Measurements from ENCODE around the gene INPP4B.
"Not testable (repeated sequence)": the region's sequence is repeated elsewhere in the genome, so short reads cannot be mapped to it uniquely, and the experiment has no call there.

The INPP4B gene

DNA sequence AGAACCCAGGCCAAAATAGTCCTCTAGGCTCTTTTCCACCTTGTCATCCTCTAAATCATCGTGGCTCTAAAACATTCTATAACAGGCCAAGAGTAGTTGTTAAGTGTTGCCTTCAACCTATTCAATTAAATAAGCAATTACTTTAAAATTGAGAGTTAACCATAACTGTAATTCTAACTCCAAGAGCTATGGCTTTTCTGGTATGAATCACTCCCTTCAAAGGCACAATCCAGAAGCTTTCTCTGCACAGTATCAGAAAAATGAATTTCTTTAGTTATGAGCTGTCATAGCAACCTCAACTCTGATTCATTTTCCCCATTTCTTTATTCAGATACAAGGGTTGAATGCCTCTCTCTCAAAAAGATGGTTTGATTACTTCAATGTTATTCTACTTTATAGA, 21.7 kb downstream of the INPP4B start:
- DNase-seq: no peak

DNA sequence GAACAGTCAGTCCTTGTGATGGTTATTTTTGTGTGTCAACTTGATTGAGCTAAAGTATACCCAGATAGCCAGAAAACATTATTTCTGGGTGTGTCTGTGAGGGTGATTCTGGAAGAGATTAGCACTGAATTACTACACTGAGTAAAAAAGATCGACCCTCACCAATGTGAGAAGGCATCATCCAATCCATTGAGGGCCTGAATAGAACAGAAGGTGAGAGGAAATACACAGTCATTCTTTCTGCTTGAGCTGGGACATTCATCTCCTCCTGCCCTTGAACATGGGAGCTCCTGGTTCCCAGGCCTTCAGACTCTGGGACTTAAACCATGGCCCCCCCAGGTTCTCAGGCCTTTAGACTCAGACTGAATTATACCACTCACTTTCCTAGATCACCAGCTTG, 22.3 kb downstream of the INPP4B start:
- DNase-seq: no peak

DNA sequence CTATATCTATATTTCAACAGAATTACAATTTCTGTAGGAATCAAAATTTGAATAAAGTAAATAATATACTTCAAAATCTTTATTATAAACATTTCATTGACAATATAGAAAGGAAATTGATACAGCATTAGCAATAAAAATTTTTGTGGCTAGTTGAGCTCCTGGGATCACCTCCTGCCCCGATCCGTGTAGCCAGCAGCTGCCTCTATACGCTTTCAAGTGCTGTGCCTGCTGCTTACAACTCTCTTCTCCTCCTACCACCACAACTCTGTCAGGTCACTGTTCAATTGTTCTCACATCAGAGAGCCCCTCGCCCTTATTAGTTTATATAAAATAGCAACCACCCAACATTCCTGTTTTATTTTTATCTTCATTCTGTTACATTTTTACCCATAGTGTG, 27.6 kb downstream of the INPP4B start:
- no peak for DNase-seq

DNA sequence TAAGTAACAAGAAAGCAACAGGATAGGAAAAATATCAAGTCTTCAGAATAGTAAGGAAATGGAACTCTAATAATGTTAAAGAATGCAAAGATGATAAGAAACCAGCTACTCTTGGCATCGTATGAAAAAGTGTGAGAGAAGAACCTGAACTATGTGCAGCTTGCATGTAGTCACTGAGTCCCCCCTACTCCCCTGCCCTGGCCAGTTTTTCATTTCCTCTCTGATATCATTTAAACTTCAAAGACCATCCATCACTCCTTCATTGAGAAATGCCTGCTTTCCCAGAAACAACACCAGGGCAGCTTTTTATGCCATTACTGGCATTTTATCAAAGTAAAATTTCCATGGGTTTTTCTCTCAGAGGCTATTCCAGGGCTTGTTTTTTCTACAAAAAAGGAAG, 28.1 kb downstream of the INPP4B start:
- DNase-seq: no peak

DNA sequence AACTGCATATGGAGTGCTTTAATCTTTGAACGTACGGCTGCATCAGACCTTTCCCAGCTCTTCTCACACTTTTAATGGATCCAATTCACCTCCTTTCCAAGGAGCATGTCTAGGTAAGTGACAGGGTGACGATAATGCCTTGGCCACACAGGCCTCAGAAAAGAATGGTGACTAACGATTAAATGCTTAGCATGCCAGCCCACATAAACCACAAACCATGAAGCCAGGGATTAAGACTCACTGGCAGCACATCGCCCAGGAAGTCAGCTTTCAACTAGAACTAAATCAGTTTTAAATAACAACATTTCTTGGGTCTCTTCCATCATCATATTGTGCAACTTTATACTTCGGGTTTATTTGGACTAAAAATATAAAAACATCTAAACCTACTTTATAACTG, 28.7 kb downstream of the INPP4B start:
- peak in 1 of 5 donors; percentile 46 for DNase-seq

GRCh38 chr4:142815834-142816233, 30.3 kb downstream of the INPP4B start:
- DNase-seq: peak in 1 of 5 donors; percentile 18

- no peak for DNase-seq
Observed at GRCh38 chr4:142813388-142813787, 32.7 kb downstream of the INPP4B start.

DNA sequence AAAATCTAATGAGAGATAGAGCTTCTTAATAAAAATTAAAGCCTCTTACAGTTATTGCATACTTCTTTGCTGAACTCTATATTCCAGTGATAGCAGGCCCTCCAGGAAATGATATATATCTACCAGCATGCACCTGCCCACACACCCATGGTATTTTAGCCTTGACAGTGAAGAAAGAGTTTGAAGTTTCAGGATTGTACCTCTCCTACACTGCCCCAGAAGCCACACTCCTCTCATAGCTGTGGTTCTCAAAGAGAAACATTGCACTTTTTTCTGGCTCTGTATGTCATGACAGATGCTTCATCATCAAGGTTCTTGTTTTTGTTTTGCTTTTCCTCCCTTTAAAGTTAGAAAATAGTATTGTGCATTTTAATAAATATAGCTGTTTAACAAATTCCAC, 34.0 kb downstream of the INPP4B start:
- DNase-seq: no peak

DNA sequence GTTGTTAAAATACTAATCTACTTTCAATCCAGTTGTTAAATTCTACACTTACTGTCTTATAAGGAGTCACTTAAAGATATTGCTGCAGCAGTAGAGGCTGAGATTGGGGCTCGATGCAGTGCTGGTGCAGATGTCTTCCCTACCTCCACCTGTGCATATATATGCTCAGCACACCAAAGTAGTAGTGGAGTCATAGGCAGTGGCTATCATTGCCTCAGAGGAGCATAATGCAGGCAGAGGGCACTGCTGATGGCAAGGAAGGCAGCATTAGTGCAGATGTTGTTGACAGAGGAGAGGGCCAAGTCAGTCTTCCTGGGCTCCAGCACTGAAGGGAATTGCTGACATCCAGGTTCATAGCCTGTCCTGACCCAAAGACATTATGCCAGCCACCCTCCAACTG, 35.1 kb downstream of the INPP4B start:
- DNase-seq: no peak

DNA sequence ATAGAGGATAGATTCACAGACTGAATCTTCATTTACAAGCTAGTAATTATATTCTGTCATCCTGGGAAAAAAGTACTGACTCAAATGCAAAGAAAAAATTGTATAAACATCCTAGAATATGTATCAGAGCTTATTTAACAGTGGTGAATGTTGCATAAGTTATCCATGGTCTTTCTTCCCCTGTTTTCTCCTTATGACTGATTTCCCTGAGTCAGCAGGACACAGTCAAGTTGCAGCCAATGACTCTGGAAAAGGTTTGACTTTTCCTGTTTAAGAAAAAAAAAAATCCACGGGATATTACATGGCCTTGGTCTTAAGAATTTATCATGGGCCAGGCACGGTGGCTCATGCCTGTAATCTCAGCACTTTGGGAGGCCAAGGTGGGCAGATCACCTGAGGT, 36.5 kb downstream of the INPP4B start:
- DNase-seq: no peak

- DNase-seq: not testable (repeated sequence)
Observed at GRCh38 chr4:142803879-142804278, 42.2 kb downstream of the INPP4B start.

DNA sequence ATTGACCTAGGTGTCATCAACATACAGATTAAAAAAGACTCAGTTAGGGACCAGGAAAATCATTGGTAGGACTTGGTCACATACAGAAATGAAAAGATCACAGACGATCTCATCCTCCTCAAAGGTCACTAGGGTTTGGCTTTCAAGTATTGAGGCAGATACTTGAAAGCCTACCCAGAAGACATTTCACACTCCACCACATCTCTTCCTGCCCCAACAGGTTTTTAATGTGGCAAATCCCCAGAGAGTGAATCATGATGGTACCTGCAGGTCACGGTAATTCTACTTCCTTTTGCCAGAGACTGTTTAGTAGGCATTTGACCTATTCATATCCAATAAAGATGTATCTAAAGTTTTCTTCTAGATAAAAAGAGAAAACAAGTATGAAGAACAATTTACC, 44.1 kb downstream of the INPP4B start:
- DNase-seq: no peak

GRCh38 chr4:142781114-142781513, 65.0 kb downstream of the INPP4B start:
- DNase-seq: no peak

DNA sequence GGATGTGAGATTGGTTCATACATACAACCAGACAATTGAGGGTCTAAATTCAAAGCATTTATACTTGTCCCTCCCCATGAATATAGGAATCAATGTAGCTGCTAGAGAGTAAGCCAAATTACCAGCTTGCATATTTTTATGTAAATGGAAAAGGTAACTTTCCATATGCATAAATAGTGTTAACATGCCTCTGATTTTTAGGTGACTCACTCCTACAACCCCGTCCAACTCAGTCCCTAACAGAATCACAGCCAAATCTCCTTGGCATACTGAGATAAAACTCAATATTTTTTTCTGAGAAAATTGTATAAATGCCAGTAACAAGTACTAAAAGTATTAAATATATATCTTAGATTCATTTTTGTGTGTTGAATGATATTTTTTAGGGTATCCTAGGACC, 67.2 kb downstream of the INPP4B start:
- DNase-seq: no peak

GRCh38 chr4:142778430-142778829, 67.7 kb downstream of the INPP4B start:
- no peak for DNase-seq

DNA sequence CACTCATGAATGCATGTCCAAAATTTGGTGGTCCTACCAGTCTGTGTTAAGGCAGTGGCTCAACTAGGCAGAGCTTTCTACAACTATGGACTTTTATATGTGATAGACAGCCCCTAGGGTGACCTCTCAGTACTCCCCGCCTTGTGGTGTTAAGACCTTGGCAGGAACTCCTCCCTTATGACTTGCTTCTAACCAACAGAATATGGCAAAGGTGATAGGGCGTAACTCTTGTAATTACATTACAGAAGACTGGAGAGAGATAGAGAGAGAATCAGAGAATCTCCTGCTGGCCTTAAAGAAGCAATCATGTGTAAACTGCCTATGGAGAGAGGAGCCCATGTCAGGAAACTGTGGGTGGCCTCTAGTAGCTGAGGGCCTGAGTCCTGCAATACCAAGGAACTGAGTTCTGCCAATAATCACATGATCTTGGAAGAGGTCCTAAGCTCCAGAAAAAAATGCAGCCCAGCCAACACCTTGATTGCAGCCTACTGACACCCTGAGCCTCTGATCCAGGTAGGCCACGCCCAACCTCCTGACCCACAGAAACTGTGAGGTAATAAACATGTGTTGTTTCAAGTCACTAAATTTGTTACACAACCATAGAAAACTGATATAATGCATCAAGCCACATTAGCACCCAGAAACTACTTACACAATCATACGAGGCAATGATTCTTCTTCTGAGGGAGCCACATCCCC, 68.9 kb downstream of the INPP4B start:
- DNase-seq: no peak

DNA sequence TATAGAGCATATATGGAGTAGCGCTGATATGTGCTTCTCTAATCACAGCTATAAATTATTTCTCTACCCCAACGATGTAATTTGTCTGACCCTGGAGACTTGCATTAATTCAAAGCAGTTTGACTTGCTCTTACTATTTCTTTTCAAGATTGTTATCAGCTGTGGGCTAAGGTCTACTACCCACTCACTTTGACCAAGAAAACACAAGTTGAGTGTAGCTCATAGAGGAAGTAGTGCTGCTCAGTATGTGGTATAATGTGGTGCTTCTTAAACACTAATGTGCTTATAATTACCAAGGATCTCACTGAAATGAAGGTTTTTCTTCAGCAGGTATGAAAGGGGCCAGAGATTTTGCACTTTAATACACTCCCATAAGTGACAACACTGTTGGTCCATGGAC, 70.1 kb downstream of the INPP4B start:
- no peak for DNase-seq

GRCh38 chr4:142773505-142773904, 72.6 kb downstream of the INPP4B start:
- DNase-seq: no peak

DNA sequence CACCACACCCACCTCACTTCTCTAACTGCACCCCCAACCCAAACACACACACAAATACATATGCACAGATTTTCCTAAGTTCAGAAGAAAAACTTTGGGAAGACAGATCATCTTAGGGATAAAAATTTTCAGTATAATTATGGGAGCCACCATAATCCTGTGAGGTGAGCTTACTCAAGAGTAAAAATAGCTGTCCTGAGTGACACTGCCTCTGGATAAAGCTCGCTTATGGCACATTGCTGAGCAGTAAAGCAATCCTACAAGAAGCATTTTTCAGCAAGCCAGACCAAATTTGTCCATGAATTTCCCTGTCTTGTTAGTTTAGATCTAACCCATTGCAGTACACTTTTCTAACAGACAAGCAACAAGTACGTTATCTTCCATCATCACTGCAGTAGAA, 83.8 kb downstream of the INPP4B start:
- DNase-seq: no peak

DNA sequence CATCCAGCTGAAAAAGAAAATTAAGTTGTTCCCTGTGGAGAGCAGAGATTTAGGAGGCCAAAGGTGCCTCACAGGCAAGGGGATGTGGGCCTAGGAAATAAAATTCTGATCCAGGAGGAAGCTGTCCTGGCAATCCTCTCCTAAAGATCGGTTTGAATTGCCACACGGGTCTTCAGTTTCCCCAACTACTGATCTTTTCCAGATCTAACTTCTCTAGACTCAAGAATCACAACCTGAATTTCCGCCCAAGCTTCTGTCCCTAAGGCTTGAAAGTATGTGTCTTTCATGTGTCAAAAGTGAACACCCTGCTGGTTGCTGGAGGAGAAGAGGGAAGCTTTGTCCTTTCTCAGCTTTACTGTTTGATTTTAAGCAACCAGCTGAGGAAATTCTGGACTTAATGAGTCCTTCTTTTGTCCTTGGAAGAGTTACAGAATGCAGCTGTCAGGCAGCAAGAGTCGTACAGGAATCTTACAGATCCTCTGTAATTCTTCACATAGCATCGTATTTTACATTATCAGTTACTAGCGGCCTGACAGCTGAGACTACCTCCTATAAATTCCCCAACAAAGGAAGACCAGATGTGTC, 93.8 kb downstream of the INPP4B start:
- no peak for DNase-seq

DNA sequence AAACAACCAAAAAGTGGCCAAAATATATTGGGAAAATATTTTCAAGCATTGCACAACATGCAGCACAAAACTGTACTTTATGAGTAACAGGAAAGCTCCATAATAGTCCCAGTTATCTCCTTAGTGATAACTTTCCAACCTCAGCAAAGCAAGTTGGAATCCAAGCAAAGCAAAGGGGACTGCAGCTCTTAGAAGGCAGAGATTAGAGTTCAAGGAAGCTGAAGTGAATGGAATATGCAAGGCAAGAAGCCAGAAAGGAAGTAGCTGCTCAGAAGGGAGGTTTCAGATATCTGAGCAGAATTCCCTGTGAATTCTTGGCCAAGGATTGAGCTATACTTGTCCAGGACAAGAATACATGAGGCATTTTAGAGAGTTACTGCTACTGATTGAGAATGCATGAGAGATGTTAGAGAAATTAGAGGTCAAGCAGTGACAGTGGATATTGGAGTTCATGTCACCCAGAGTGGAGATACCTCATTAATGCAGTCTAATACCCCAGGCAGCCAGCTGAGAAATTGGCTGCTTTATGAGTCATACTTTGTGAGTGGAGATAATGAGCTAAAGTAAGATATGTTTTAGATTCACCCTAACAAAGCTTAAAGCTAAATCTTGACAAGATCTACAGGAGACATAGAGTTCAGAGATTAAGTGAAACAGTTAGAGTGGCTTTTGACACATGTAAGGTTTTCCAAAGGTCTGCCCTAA, 102.8 kb downstream of the INPP4B start:
- no peak for DNase-seq

- no peak for DNase-seq
Observed at GRCh38 chr4:142741995-142742394, 104.1 kb downstream of the INPP4B start.

GRCh38 chr4:142728233-142728632, 117.9 kb downstream of the INPP4B start:
- no peak for DNase-seq

- no peak for DNase-seq
Observed at GRCh38 chr4:142727149-142727548, 119.0 kb downstream of the INPP4B start.
